Superior temporal gyrus (tissue), 1 donor: ENCODE results near the gene ALLC.
"Not testable (repeated sequence)": the region's sequence is repeated elsewhere in the genome, so short reads cannot be mapped to it uniquely, and the experiment has no call there.

Experiments
- DNase-seq: peaks from one replicate; pipeline ENCODE4 v3.0.0-alpha.2; 2016; ENCODE audit errors: extremely low spot score

Gene ALLC

GRCh38 chr2:3654531-3655225 lies 3.3 kb upstream of the ALLC start:
- DNase-seq: no peak

- no peak for DNase-seq
Observed at GRCh38 chr2:3655871-3656761, 1.9 kb upstream of the ALLC start.

GRCh38 chr2:3656762-3657721 lies 958 bp upstream of the ALLC start:
- no peak for DNase-seq

- no peak for DNase-seq
Observed at GRCh38 chr2:3659447-3660432, 1.7 kb downstream of the ALLC start.

GRCh38 chr2:3660640-3661039 lies 2.6 kb downstream of the ALLC start:
- DNase-seq: not testable (repeated sequence)

- DNase-seq: no peak
Observed at GRCh38 chr2:3661149-3661660, 3.2 kb downstream of the ALLC start.

- DNase-seq: no peak
Observed at GRCh38 chr2:3662239-3662638, 4.2 kb downstream of the ALLC start.

- no peak for DNase-seq
Observed at GRCh38 chr2:3664118-3664517, 6.1 kb downstream of the ALLC start.

- DNase-seq: no peak
Observed at GRCh38 chr2:3664925-3665324, 6.9 kb downstream of the ALLC start.

- no peak for DNase-seq
Observed at GRCh38 chr2:3665886-3666612, 8.0 kb downstream of the ALLC start.

GRCh38 chr2:3666613-3666975 lies 8.6 kb downstream of the ALLC start:
- no peak for DNase-seq

GRCh38 chr2:3667151-3667631 lies 9.2 kb downstream of the ALLC start:
- no peak for DNase-seq

GRCh38 chr2:3669656-3670055 lies 11.7 kb downstream of the ALLC start:
- no peak for DNase-seq

- DNase-seq: no peak
Observed at GRCh38 chr2:3670376-3670775, 12.4 kb downstream of the ALLC start.

GRCh38 chr2:3670941-3671340 lies 12.9 kb downstream of the ALLC start:
- DNase-seq: no peak

GRCh38 chr2:3672861-3673678 lies 15.1 kb downstream of the ALLC start:
- no peak for DNase-seq

- DNase-seq: no peak
Observed at GRCh38 chr2:3674066-3674845, 16.3 kb downstream of the ALLC start.

- no peak for DNase-seq
Observed at GRCh38 chr2:3675687-3676086, 17.7 kb downstream of the ALLC start.
